CD4-positive, alpha-beta T cell treated with Interleukin-21 for 1 hour (primary cell): ENCODE results near the gene MGLL.
A peak's percentile ranks its signal among the peaks of the same experiment; 100 is the strongest.

Experiments used
- DNase-seq: peaks from one replicate; pipeline ENCODE4 v3.0.0-alpha.2; 2020

MGLL gene

GRCh38 chr3:127736801-127737539 is 85.3 kb downstream of the MGLL start:
- no peak for DNase-seq

- no peak for DNase-seq
Observed at GRCh38 chr3:127735767-127736693, 86.3 kb downstream of the MGLL start.

- DNase-seq = no peak
Observed at GRCh38 chr3:127734754-127735473, 87.4 kb downstream of the MGLL start.

GRCh38 chr3:127734181-127734720 is 88.1 kb downstream of the MGLL start:
- DNase-seq = no peak

GRCh38 chr3:127733781-127734180 is 88.5 kb downstream of the MGLL start:
- no peak for DNase-seq

- peak; percentile 10 for DNase-seq
Observed at GRCh38 chr3:127732879-127733350, 89.4 kb downstream of the MGLL start.

- no peak for DNase-seq
Observed at GRCh38 chr3:127732303-127732702, 90.0 kb downstream of the MGLL start.

- no peak for DNase-seq
Observed at GRCh38 chr3:127731546-127732289, 90.6 kb downstream of the MGLL start.

GRCh38 chr3:127730666-127731295 is 91.5 kb downstream of the MGLL start:
- DNase-seq = no peak

- DNase-seq = no peak
Observed at GRCh38 chr3:127730171-127730570, 92.1 kb downstream of the MGLL start.

GRCh38 chr3:127729556-127730056 is 92.7 kb downstream of the MGLL start:
- no peak for DNase-seq

- DNase-seq = no peak
Observed at GRCh38 chr3:127728417-127729015, 93.8 kb downstream of the MGLL start.

GRCh38 chr3:127726894-127727293 is 95.4 kb downstream of the MGLL start:
- DNase-seq = no peak

GRCh38 chr3:127723011-127723567 is 99.2 kb downstream of the MGLL start:
- DNase-seq = no peak

- DNase-seq = no peak
Observed at GRCh38 chr3:127722091-127722784, 100.1 kb downstream of the MGLL start.

GRCh38 chr3:127720985-127721935 is 101.1 kb downstream of the MGLL start:
- DNase-seq = no peak

- no peak for DNase-seq
Observed at GRCh38 chr3:127720161-127720823, 102.0 kb downstream of the MGLL start.

GRCh38 chr3:127719369-127719768 is 102.9 kb downstream of the MGLL start:
- no peak for DNase-seq
